ENCODE data around the gene STK32C. TPM values are rescaled to one million over a fixed set of nuclear protein-coding genes. Genes with fewer than 3 reads are reported as not detected.

The STK32C gene
- total and polyA plus RNA-seq, 7 donors: 4.3 to 12.8 (median 8.4) TPM

GRCh38 chr10:132182591-132182990 is 125.2 kb downstream of the STK32C start:
- DNase-seq: no peak
- peaks cover 23 to 44% (median 38%) of the 10 kb centered on the region in 3 donors for H3K27me3 ChIP-seq
- no peaks in the 10 kb centered on the region for H3K36me3 ChIP-seq
- no peak overlapping the region for H3K27ac ChIP-seq
- intact Hi-C loops (cut with DNase I): no loop called here
- H3K9me3 ChIP-seq: no peaks in the 10 kb centered on the region
- 82 to 87% methylated on average over 7 of the region's 7 CpGs for WGBS, 2 donors
- peaks cover 0 to 24% (median 23%) of the 10 kb centered on the region in 4 donors for H3K4me1 ChIP-seq
- no peak for TF ChIP-seq POLR2AphosphoS5 (IDR thresholded peaks at IDR 0.05)
- no peak for TF ChIP-seq POLR2A (IDR thresholded peaks at IDR 0.05)
- TF ChIP-seq CTCF (IDR thresholded peaks at IDR 0.05): no peak
- no peak for TF ChIP-seq EP300 (IDR thresholded peaks at IDR 0.05)
- no peak overlapping the region for H3K4me3 ChIP-seq

- Histone ChIP-seq H3K9me3 (no peaks in the 10 kb centered on the region), H3K27me3 (peaks cover 16 to 43% (median 35%) of the 10 kb centered on the region in 3 donors), H3K27ac (no peak overlapping the region), H3K36me3 (no peaks in the 10 kb centered on the region), H3K4me3 (no peak overlapping the region), H3K4me1 (peaks cover 0 to 16% (median 16%) of the 10 kb centered on the region in 4 donors)
- DNase-seq: no peak
- TF ChIP-seq POLR2AphosphoS5 (IDR thresholded peaks at IDR 0.05): no peak
- TF ChIP-seq EP300 (IDR thresholded peaks at IDR 0.05): no peak
- no peak for TF ChIP-seq CTCF (IDR thresholded peaks at IDR 0.05)
- no peak for TF ChIP-seq POLR2A (IDR thresholded peaks at IDR 0.05)
- 65 to 68% methylated on average over 25 of the region's 25 CpGs for WGBS, 2 donors
- intact Hi-C loops (cut with DNase I): no loop called here
These were observed 125.9 kb downstream of the STK32C start for GRCh38 chr10:132181691-132182425.

GRCh38 chr10:132180736-132181135 is 127.0 kb downstream of the STK32C start:
- no peak overlapping the region for H3K4me3 ChIP-seq
- peaks cover 0 to 17% (median 9%) of the 10 kb centered on the region in 4 donors for H3K4me1 ChIP-seq
- H3K9me3 ChIP-seq: no peaks in the 10 kb centered on the region
- H3K27ac ChIP-seq: no peak overlapping the region
- 50 to 54% methylated on average over 14 of the region's 14 CpGs for WGBS, 2 donors
- H3K36me3 ChIP-seq: no peaks in the 10 kb centered on the region
- intact Hi-C loops (cut with DNase I): no loop called here
- peaks cover 6 to 44% (median 25%) of the 10 kb centered on the region in 3 donors for H3K27me3 ChIP-seq
- TF ChIP-seq EP300 (IDR thresholded peaks at IDR 0.05) (no peak), POLR2AphosphoS5 (IDR thresholded peaks at IDR 0.05) (no peak), POLR2A (IDR thresholded peaks at IDR 0.05) (no peak), CTCF (IDR thresholded peaks at IDR 0.05) (no peak)
- no peak for DNase-seq

- no peak overlapping the region for H3K4me3 ChIP-seq
- 66 to 72% methylated on average over 16 of the region's 16 CpGs for WGBS, 2 donors
- H3K27ac ChIP-seq: no peak overlapping the region
- H3K27me3 ChIP-seq: peaks cover 0 to 40% (median 16%) of the 10 kb centered on the region in 3 donors
- no peak for TF ChIP-seq POLR2AphosphoS5 (IDR thresholded peaks at IDR 0.05)
- no peak for TF ChIP-seq CTCF (IDR thresholded peaks at IDR 0.05)
- no peak for TF ChIP-seq EP300 (IDR thresholded peaks at IDR 0.05)
- no peak for TF ChIP-seq POLR2A (IDR thresholded peaks at IDR 0.05)
- no peaks in the 10 kb centered on the region for H3K9me3 ChIP-seq
- intact Hi-C loops (cut with DNase I): no loop called here
- H3K4me1 ChIP-seq: peaks cover 0 to 14% (median 4%) of the 10 kb centered on the region in 4 donors
- no peak for DNase-seq
- no peaks in the 10 kb centered on the region for H3K36me3 ChIP-seq
These were observed 128.0 kb downstream of the STK32C start for GRCh38 chr10:132179551-132180392.
